NCI-H2196 (cell line): ENCODE results near the gene LRP1B.

Experiments
- DNase-seq: peaks from one replicate; lab custom pipeline; 2025; ENCODE audit not compliant: unreplicated experiment; lab: John Stamatoyannopoulos, UW

LRP1B gene

DNA sequence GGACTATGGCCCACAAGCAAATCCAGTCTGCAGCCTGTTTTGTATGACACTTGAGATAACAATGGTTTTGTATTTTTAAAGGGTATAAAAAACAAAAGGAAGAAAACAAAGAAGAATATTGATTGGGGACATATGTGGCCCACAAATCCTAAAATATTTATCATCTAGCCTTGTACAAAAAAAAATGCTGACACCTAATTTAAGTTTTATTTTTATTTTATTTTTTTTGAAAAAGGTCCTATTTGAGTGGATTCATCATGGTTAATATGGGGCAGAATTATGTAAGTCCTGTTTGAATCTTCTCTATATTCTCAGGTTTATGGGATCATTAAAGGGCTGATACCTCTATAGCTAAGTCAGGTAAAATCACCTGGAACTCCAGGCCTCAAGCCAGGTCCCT lies 525.7 kb downstream of the LRP1B start:
- no peak for DNase-seq

DNA sequence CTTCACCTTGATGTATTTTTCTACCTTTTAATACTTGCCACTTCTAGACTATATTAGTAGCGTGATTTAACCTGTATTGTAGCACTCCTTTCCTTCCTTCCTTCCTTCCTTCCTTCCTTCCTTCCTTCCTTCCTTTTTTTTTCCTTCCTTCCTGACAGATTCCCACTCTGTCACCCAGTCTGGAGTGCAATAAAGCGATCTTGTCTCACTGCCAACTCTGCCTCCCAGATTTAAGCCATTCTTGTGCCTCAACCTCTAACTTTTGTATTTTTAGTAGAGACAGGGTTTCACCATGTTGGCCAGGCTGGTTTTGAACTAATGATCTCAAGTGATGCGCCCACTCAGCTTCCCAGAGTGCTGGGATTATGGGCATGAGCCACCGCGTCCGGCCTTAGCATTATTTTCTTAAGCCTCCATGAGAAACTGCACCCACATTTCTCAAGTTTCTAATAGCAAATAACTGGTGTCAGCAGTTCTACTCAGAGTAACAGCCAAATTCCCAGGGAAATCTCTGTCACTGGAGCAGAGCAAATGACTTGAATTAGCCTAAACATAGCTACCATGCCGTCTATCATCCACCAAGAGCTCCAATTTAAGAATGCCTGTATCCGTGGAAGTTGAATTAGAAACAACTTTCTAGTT lies 529.2 kb downstream of the LRP1B start:
- DNase-seq: no peak

DNA sequence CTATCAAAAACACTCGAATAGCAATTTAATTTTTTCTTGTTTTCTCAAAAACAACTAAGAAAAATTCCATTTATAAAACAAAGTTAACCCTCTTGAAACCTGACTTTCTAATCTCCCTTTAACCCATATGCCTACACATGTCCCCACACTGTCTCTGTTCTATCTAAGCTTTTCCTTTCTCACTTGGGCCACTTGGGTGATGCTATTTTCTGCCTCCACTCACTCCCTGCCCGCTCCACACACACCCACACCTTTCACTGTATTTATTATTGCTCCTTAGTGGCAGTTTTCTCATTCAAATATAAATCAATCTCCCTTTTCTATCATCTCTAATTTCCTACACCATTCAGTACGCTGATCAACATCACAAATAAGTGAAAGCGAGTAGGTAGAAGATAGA lies 531.1 kb downstream of the LRP1B start:
- DNase-seq: no peak

DNA sequence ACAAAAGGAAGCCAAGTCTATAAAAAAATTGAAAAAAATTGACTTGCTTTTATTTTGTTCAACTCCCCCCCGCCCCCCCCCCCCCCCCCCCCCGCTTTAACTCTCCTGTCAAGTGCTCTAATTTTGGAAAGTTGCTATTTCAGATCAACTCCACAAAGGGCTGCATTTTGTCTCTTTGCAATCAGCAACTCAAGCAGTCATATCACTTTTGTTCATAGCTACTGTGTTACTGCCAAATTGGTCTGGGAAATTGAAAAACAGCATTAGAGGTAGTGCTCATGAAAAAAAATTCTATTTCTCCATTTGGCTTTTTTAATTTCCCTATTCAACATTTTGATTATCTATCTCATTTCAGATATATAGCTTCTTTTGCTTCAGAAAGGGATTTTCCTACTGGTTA lies 531.8 kb downstream of the LRP1B start:
- DNase-seq: no peak

DNA sequence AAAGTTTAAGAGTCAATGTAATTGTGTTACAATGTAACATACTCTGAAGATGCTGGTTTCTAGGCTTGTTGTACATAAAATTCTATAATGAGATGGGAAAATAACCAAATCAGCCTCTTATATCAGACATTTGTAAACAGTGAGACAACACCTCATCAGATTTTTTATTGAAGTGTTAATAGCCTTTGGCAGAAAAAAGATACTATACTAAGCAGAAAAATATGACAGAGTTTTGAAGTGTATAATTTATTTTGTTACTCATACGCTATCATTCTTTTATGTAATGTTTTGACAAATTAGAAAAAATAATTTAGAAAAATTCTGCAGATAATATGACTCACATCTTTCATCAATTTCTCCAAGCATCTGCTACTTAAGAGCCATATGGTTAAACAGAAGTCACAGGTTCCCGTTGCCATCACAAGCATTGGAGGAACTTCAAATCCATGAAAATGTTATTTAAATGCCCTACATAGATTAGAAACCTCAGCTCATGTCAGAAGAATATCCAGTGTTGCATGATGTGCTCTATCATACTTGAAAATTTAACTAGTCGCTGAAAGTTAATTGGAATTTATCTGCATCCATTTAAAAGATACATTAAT lies 535.4 kb downstream of the LRP1B start:
- DNase-seq: no peak

DNA sequence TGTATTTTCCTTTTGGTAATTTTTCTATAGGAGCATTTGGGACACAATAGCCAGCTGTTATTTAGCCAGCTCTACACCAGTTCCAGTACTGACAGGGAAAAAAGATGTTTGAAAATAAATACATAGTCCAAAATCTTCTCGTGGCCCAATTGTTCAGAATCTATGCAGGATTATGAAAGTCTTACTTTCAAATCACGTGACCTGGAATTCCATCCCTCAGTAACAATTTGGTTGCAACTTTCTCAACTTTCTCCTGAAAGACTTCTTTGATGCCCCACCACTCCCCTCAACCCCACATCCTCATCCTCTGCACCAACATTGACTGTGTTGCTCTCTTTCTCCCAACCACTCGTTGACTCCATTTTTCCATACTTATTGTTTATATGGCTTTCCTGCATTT lies 539.0 kb downstream of the LRP1B start:
- no peak for DNase-seq

DNA sequence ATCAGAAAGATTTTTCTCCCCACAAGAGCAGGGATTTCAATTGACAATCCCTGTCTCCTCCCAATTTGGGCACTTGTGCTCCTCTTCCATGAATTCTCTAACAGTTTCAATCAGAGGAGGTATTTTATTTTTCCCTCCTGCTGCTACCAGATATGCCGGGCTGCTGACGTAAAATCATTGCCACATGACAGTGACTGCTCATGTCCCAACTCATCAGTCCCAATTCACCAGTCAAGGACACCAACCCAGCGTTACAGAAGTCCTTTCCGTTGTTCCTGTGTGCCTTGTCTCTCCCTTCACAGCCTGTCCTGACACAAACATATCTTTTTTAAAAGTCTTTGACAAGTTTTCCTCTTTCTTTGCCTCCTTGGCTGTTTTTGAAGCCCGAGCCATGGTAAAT lies 540.2 kb downstream of the LRP1B start:
- no peak for DNase-seq

DNA sequence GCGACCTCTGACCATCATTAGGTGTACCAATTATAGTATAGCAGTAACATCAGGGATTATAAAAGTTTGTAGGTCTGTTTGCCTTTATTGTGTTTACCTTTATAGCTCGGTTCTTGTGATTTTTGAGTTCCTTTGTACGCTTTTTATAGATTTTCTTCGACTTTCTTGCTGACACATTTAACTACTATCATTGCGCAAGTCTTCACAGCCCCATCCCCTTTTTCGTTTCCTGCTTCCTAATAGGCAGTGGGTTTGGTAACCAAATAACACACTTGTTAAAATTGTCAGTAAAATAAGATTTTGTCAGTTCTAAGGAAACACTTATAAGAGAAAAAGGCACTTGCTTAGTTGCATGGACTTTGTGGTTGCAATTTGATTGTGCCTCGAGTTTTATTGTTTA lies 541.5 kb downstream of the LRP1B start:
- DNase-seq: no peak

DNA sequence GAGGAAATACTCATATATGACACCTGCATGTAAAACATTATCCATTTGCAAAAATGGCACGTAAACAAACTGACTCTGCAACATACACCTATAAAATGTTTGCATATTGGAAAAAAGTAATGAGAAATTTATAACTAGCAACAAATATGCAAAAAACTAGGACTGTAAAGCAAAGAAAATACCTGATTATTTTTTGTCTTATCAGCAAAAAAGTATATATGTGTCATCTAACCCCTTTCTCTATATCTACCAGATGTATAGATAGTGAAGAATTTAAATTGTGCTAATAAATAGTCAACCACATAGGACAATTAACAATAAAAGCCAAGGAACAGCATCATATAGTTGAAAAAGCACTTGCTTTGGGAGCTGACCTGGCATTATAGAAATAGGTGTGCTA lies 543.8 kb downstream of the LRP1B start:
- no peak for DNase-seq

DNA sequence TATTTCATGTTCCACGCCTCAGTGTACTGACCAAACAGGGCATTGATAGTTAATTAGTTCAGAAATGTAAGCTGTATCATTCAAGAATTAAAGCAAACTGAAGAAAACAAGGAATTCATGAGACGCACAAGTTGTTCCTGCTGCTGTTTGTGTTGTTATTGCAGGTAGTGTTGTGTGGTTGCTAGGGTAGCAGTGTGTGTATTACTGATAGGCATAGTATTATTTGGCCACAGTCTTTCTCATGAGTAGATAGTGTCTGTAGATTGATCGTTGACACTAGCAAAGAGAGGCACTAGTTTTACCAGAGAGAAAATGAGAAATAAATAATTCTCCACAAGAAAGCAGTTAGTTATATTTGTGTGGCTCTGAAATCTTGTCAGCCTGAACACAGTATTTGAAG lies 548.6 kb downstream of the LRP1B start:
- DNase-seq: no peak

DNA sequence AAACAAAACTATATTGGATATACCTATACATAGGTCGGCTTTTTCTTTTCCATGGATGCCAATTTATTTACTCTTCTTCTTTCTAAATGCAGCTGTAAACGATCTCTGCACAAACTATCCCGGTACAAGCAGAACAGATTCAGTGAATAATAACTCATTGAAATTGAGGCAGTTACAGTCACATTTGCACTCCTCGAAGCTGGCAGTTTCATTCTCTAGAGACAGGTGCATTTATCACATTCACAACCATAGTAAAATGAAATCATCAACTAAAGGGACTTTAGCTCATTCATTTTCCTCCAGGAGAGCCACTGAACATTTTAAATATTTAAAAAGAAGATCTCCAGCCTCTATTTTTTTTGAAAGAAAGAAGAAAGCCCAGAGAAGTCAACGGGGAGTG lies 551.7 kb downstream of the LRP1B start:
- DNase-seq: no peak

DNA sequence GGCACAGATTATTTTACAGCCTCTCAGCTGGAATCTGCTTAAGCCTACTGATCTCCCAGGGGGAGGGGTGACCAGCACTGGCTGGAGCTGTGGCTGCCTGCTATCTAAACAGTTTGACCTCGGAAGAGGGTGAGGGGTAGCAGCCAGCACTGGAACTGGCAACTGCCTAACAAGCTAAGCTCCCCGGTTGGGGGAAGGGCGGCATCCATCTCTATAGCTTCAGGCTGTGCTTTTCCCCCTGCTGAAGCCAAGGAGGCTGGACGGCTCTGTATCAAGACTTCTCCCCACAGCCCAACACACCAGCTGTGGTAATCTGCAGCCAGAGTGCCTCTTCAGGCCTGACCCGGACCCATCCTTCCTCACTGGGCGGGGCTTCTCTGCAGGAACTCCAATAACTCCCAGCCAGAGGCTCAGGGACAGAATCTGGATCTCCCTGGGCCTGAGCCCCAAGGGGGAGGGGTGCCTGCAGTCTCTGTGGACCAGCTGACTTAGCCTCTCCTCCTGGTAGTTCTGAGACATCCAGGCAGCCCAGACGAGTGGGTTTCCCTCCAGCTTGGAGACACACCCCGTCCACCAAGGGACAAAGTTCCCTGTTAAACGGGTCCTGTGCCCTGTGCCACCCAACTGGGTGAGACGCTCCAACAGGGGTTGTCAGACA lies 560.2 kb downstream of the LRP1B start:
- no peak for DNase-seq

DNA sequence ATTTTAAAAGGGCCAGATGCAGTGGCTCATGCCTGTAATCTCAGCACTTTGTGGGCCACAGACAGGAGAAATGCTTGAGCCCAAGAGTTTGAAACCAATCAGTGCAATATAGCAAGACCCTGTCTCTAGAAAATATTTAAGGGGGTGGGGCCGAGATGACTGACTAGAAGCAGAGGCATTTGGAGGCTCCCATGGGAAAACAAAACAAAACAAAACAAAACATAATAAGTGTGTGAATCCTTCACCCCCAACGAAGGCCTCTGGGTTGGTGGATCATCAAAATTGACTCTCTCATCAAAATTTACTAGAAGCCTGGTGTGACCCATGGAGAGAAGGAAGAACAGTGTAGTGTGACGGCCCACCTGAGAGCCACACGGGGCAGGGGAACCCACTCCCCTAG lies 560.9 kb downstream of the LRP1B start:
- DNase-seq: no peak

DNA sequence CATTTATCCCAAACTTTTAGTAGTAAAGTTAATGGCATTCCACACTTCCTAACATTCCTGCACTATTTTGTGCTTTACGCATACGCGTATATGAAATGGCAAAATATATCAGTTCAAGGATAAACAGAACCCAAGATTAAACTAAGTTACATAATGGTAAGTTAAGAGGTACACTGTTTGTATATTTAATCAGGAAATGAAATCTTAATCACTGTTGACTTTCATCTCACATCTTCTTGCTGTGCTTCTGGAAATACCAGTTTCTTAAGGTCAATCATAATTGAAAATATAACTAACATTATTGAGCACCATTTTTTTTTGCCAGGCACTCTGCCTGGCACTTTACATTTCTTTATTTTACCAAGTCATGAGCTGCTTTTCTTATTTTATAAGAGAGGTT lies 565.2 kb downstream of the LRP1B start:
- DNase-seq: no peak

DNA sequence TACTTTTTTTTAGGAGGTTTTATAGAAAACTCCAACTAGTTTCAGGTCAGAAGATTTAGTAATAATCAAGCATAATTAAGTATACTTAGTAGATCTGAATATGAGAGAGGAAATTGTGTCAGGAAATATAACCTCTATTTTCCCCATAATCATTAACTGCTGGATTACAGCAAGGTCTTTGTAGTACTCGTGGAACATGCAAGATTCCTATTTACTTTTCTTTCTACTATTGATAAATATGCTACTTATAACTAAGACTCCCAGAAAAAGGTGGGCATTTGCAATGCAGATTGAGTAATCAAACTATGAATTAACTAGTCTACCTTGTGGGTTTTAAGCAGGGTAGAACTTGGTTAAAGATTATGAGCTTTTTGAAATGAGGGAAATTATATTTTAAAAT lies 570.1 kb downstream of the LRP1B start:
- DNase-seq: no peak

DNA sequence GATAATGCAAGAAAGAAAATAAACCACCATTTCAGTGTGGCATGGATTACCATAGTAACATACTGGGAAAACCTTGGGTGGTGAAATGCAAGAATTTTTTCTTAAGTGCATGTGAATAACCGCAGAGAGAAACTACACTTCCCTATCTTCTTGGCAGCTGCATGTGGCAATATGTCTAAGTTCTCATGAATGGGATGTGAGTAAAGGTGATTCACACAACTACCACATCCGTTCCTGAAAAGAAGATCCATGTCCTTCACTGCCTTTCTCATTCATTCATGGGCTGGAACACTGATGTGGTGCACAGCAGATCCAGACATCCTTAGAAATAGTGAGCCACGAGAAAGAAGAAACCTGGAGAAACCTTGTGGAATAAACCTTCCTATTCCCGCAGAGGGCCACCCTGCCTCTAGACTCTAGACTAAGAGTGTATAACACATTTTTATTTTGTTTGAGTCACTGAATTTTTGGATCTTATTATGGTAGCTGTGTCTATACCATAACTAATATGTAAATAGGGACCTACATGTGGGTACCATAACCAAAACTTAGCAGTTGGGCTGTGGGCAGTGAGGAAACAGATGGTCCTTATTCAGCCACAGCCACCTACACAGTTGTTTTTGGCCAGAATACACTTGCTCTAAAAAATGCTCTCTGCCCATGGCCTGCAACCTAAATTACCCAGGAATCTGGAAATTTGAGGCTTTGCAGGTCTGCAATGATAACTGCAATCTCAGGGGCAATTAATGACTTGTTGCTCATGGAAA lies 573.3 kb downstream of the LRP1B start:
- DNase-seq: no peak

DNA sequence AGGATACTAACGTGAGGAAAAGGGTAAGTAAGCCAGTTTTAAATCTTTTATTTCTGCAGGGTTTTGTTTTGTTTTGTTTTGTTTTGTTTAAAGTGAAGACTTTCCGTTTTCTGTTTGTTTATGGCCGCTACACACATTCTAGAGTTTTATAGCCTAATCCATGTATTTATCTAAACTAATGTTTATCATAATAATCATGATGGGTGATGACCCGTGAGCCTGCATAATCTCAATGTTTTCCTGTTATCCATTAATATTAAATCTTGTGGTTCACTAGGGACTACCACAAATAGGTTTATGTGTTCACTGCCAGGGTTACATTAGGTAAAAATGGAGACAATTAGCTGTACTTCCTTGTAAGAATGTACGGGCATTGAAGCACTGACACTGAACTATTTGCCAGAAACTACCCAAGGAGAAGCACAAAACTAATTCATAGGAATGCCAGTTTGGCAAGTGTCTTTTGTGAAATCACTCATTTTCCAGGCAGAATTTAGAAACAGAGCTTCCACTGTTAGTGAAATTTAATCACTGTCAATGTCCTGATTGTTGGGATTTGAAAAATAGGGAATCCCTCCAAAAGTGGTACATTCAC lies 574.8 kb downstream of the LRP1B start:
- DNase-seq: no peak

DNA sequence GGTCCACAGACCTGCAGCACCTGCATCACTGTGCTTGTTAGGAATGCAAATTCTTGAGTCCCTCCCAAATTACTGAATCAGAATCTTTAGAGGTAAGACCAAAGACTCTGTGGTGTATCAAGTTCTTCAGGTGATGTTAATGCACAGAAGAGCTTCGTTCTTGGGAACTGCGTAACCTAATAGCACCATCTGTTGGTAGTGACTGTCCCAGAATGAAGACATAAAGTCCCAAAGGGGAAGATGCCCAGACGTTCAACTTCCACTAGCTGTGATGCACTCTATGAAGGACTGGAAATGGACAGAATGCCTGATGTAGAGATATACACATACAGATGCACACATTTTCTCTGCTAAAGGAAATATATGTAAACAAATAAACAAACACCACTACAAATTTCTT lies 576.0 kb downstream of the LRP1B start:
- DNase-seq: no peak

DNA sequence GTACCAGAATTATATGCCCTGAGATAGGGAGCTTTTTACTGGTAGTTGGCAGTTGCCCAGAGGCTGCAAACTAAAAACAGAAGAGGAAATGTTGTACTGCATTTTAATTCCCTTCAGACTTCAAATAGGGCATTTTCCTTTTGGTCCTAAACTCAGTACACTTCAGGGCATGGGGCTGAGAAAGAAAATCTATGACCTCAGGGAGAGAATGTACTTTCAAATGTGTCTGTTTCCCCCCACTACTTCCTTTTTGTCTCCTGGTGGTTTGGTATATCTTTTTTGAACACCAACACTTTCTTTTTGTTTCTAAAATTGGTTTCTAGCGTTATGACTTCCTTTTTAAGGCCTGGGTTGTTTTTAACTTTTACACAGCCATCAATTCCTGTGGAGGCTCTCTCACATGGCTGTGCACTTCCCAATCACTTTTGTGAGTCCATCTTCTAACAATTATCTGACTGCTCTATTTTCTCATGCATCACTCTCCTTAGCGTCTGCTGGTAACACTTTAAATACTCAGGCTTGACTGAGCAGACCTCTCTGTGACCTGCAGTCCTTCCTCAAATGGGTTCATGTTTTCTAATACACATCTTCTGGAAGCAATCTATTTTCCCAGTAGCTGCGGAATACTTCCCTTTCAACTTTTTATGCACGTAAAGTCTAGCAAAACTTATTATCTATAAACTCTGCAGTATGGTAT lies 596.0 kb downstream of the LRP1B start:
- DNase-seq: no peak

DNA sequence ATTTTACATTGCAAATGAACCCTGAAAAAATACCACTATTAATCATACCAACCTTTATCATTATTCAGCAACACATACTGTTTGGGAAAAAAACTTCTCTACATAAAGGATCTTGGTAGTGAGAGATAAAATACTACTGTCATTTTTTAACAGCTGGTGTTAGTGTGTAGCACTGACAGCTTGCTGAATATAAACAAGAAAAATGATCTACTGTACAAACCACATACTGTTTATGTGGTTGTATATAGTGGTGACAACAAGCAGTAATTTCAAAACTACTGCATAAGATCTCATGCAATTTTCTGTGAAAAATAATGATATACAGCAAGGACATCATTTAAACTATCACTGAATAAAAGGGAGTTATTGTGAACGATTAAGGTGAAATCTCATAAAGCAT lies 601.2 kb downstream of the LRP1B start:
- DNase-seq: no peak

DNA sequence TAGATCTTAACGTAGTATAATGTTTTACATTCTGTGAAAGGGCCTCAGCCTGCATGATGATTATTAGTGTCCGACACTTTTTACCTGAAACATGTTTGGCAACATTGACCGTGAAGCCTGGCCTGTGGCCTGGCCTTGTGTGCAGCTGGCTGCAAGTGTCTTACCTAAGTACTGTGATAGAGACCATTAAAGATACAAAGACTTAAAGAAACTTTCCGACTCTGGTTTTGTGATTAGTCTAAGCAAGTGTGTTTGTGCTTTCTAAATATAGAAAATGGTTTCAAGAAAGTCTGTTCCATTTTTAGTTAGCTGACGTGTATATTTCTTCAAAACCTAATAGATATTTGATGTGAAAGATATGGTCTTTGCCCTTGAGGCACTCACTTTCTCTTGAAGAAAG lies 601.8 kb downstream of the LRP1B start:
- DNase-seq: no peak
